MCF 10A (cell line): ENCODE measurements around the gene ULK4. TPM values are rescaled to one million over a fixed set of nuclear protein-coding genes. Genes with fewer than 3 reads are reported as not detected.

Source experiments
- BruUV-seq: library from RNA; stranded (reverse); fragments of 400-500 nt; replicated peaks from 2 replicates; lab custom pipeline; 2021; lab: Mats Ljungman, UMichigan
- CTCF ChIA-PET: fragments of 300-600 bp; sonication (Branson Sonifier 250); formaldehyde crosslinking; extraction: SDS; loops from one replicate; lab custom pipeline; 2021; ENCODE audit warnings: antibody characterized with exemption, inconsistent platforms; lab: Yijun Ruan, JAX
- POLR2A ChIA-PET: fragments of 300-600, 350-650 bp; sonication (Branson Sonifier 250); formaldehyde crosslinking; extraction: SDS; loops from one replicate; lab custom pipeline; 2020; ENCODE audit warnings: antibody characterized with exemption, inconsistent platforms; lab: Yijun Ruan, JAX
- DNase-seq: peaks from one replicate; pipeline ENCODE4 v3.0.0-alpha.2; 2018; ENCODE audit not compliant: unreplicated experiment
- H3K27ac Mint-ChIP-seq: one replicate; pipeline ENCODE4 v1.8.0; 2022; ENCODE audit warnings: mild to moderate bottlenecking, low read depth, mixed read lengths; ENCODE audit not compliant: unreplicated experiment
- H3K27me3 Mint-ChIP-seq: one replicate; pipeline ENCODE4 v1.8.0; 2022; ENCODE audit warnings: mixed read lengths; ENCODE audit not compliant: insufficient read depth, unreplicated experiment
- H3K36me3 Mint-ChIP-seq: one replicate; pipeline ENCODE4 v1.8.0; 2022; ENCODE audit warnings: mild to moderate bottlenecking, moderate library complexity, mixed read lengths; ENCODE audit not compliant: insufficient read depth, unreplicated experiment
- H3K4me1 Mint-ChIP-seq: one replicate; pipeline ENCODE4 v1.8.0; 2022; ENCODE audit warnings: mixed read lengths; ENCODE audit not compliant: insufficient read depth, unreplicated experiment
- H3K4me3 Mint-ChIP-seq: one replicate; pipeline ENCODE4 v1.8.0; 2022; ENCODE audit warnings: mild to moderate bottlenecking, moderate library complexity, mixed read lengths; ENCODE audit not compliant: unreplicated experiment
- H3K9me3 Mint-ChIP-seq: one replicate; pipeline ENCODE4 v1.8.0; 2022; ENCODE audit warnings: mixed read lengths; ENCODE audit not compliant: unreplicated experiment
- CTCF ChIP-seq: fragments of 200-600 bp; IDR thresholded peaks from one replicate; pipeline ENCODE4 v1.8.0; 2022; ENCODE audit warnings: antibody characterized with exemption, mild to moderate bottlenecking; ENCODE audit not compliant: unreplicated experiment
- intact Hi-C: fragments of 100-400 bp; cut with micrococcal nuclease; formaldehyde crosslinking; loops from 2 replicates; pipeline ENCODE4 v1.14.1; 2022
- total RNA-seq: library from RNA; stranded (reverse); gene quantifications from 2 replicates; pipeline ENCODE4 v1.2.3, GENCODE V29; 2022

ULK4 gene
- total RNA-seq, 1 experiment from 2014 or later: 7.8 TPM

- CTCF ChIA-PET: interaction anchor here (0.7 kb wide), 1 partner anchor 22 kb away, joined by 3 read pairs; no protein-coding TSS in a partner anchor
- POLR2A ChIA-PET: no interaction called here
- Mint-ChIP-seq H3K36me3 (no peaks in the 10 kb centered on the region), H3K9me3 (no peaks in the 10 kb centered on the region), H3K27me3 (no peaks in the 10 kb centered on the region), H3K27ac (no peak overlapping the region), H3K4me1 (peaks cover under 1% of the 10 kb centered on the region), H3K4me3 (no peak overlapping the region)
- no peak for DNase-seq
- no TSS peak for BruUV-seq
- no peak for TF ChIP-seq CTCF
- intact Hi-C loops: no loop called here
Observed at GRCh38 chr3:41574900-41575299, 387.0 kb downstream of the ULK4 start.

- no peaks in the 10 kb centered on the region for H3K9me3 Mint-ChIP-seq
- BruUV-seq: no TSS peak
- DNase-seq: no peak
- H3K27ac Mint-ChIP-seq: no peak overlapping the region
- no peaks in the 10 kb centered on the region for H3K27me3 Mint-ChIP-seq
- H3K4me3 Mint-ChIP-seq: no peak overlapping the region
- CTCF ChIA-PET: interaction anchor here (1.1 kb wide), 1 partner anchor 234 kb away, joined by 3 read pairs; no protein-coding TSS in a partner anchor
- TF ChIP-seq CTCF: no peak
- peaks cover 6% of the 10 kb centered on the region for H3K4me1 Mint-ChIP-seq
- no peaks in the 10 kb centered on the region for H3K36me3 Mint-ChIP-seq
- intact Hi-C loops: no loop called here
- POLR2A ChIA-PET: no interaction called here
Observed at GRCh38 chr3:41573591-41573990, 388.3 kb downstream of the ULK4 start.

GRCh38 chr3:41572092-41572491 lies 389.8 kb downstream of the ULK4 start:
- intact Hi-C loops: no loop called here
- H3K4me3 Mint-ChIP-seq: no peak overlapping the region
- H3K27ac Mint-ChIP-seq: no peak overlapping the region
- TF ChIP-seq CTCF: no peak
- H3K9me3 Mint-ChIP-seq: no peaks in the 10 kb centered on the region
- no peaks in the 10 kb centered on the region for H3K36me3 Mint-ChIP-seq
- POLR2A ChIA-PET: no interaction called here
- no TSS peak for BruUV-seq
- H3K27me3 Mint-ChIP-seq: no peaks in the 10 kb centered on the region
- CTCF ChIA-PET: interaction anchor here (0.7 to 1.1 kb wide), 2 partner anchors 303 to 994 kb away, joined by 3 to 4 read pairs; no protein-coding TSS in a partner anchor
- peaks cover 6% of the 10 kb centered on the region for H3K4me1 Mint-ChIP-seq
- no peak for DNase-seq

- H3K27ac Mint-ChIP-seq: no peak overlapping the region
- ChIA-PET CTCF (interaction anchor here (0.6 to 0.8 kb wide), 3 partner anchors 11 to 214 kb away, joined by 3 to 4 read pairs (median 3); no protein-coding TSS in a partner anchor), POLR2A (no interaction called here)
- BruUV-seq: no TSS peak
- H3K4me1 Mint-ChIP-seq: peaks cover 6% of the 10 kb centered on the region
- H3K27me3 Mint-ChIP-seq: no peaks in the 10 kb centered on the region
- no peak overlapping the region for H3K4me3 Mint-ChIP-seq
- no peaks in the 10 kb centered on the region for H3K36me3 Mint-ChIP-seq
- TF ChIP-seq CTCF: no peak
- intact Hi-C loops: no loop called here
- DNase-seq: no peak
- H3K9me3 Mint-ChIP-seq: no peaks in the 10 kb centered on the region
Observed at GRCh38 chr3:41569632-41570305, 392.1 kb downstream of the ULK4 start.
